NB4 (cell line): ENCODE results near the gene KIF6.

Experiments used
- MYC ChIP-seq: IDR thresholded peaks from 2 replicates; pipeline ENCODE4 v1.6.1; 2011; ENCODE audit warnings: low read depth, low read length
- POLR2A ChIP-seq: IDR thresholded peaks from 2 replicates; pipeline ENCODE4 v1.6.1; 2011; ENCODE audit warnings: mild to moderate bottlenecking; ENCODE audit not compliant: insufficient read length; ENCODE audit errors: extremely low read depth
- TF ChIP-seq, protein P1 (sequence below): IDR thresholded peaks from one replicate; pipeline ENCODE4 v1.5.1; 2012; ENCODE audit warnings: low read depth, low read length
- TF ChIP-seq, protein P2 (sequence below): IDR thresholded peaks from 2 replicates; pipeline ENCODE4 v1.6.1; 2011; ENCODE audit warnings: low read depth, low read length

DNA sequence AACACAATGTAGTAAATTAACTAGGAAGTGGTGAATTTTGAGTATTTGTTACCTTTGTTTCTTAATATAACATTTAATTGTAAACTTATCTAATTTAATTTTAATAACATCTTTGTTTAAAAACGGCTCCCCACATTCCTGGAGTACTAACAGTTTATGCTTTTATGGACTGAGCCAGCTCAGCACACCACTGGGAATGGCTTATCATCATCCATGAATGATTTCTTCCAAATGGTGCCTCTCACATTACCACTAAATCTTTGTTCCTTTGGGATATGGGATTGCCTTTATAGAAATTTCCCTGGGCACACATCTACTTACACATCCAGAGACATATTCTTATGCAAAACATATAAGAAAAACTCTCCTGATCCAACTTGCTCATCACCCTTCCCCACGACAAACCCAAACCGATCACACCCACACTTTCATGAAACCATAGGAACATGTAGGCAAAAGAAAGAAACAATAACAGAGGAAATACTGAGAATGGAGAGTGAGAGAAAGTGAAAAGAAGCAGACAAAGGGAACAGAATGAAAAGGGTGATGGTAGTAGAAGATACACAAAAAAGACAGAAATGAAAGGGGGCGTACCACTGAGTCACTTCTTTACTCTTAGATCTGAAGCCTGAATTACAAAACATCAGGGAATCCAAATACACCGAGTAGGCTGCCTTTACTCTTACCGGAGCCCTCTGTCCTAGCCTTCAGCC is 344.2 kb downstream of the KIF6 start:
- TF ChIP-seq, protein P1, sequence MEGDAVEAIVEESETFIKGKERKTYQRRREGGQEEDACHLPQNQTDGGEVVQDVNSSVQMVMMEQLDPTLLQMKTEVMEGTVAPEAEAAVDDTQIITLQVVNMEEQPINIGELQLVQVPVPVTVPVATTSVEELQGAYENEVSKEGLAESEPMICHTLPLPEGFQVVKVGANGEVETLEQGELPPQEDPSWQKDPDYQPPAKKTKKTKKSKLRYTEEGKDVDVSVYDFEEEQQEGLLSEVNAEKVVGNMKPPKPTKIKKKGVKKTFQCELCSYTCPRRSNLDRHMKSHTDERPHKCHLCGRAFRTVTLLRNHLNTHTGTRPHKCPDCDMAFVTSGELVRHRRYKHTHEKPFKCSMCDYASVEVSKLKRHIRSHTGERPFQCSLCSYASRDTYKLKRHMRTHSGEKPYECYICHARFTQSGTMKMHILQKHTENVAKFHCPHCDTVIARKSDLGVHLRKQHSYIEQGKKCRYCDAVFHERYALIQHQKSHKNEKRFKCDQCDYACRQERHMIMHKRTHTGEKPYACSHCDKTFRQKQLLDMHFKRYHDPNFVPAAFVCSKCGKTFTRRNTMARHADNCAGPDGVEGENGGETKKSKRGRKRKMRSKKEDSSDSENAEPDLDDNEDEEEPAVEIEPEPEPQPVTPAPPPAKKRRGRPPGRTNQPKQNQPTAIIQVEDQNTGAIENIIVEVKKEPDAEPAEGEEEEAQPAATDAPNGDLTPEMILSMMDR = no peak
- TF ChIP-seq MYC (no peak), POLR2A (no peak)
- TF ChIP-seq, protein P2, sequence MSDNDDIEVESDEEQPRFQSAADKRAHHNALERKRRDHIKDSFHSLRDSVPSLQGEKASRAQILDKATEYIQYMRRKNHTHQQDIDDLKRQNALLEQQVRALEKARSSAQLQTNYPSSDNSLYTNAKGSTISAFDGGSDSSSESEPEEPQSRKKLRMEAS = no peak
